Esophagus squamous epithelium (tissue), 4 donors: Measurements from ENCODE around the gene CAMK2D.

Experiments used
- POLR2A ChIP-seq, 4 donors: fragments of 450-650 bp; IDR thresholded peaks; one replicate each; pipeline ENCODE4 v1.6.1; 2017; ENCODE audit warnings: antibody characterized with exemption in 4 of 4, mild to moderate bottlenecking in 4 of 4, moderate library complexity in 3 of 4
- TF ChIP-seq, protein P1 (sequence below), 6 experiments: fragments of 450-650 bp in 4 of 6; fragments of 200-600 bp in 2 of 6; sonication (generic) in 2 of 6; IDR thresholded peaks; one replicate each; pipeline ENCODE4 v1.5.1; 2016 to 2019; ENCODE audit warnings: antibody characterized with exemption in 6 of 6, mild to moderate bottlenecking in 4 of 6, moderate library complexity in 4 of 6

DNA sequence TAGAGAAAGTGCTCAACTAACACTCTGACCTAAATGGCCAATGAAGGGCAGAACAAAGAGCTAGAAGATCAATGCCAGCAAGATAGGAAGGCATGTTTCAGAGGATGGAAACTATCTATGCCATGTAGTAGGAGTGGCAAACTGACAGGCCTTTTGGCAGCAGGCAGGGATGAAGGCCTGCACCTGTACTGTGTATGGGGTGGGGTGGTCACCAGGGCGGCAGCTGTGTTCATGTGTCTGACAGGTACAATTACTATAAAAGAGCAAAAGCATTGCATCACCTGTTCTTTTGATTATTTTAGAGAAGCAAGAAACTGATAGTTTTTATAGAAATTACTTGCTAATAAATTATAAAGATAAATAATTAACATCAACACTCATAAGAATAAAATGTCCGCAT is 239.1 kb downstream of the CAMK2D start:
- TF ChIP-seq, protein P1, sequence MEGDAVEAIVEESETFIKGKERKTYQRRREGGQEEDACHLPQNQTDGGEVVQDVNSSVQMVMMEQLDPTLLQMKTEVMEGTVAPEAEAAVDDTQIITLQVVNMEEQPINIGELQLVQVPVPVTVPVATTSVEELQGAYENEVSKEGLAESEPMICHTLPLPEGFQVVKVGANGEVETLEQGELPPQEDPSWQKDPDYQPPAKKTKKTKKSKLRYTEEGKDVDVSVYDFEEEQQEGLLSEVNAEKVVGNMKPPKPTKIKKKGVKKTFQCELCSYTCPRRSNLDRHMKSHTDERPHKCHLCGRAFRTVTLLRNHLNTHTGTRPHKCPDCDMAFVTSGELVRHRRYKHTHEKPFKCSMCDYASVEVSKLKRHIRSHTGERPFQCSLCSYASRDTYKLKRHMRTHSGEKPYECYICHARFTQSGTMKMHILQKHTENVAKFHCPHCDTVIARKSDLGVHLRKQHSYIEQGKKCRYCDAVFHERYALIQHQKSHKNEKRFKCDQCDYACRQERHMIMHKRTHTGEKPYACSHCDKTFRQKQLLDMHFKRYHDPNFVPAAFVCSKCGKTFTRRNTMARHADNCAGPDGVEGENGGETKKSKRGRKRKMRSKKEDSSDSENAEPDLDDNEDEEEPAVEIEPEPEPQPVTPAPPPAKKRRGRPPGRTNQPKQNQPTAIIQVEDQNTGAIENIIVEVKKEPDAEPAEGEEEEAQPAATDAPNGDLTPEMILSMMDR (IDR thresholded peaks at IDR 0.05), result no peak
- TF ChIP-seq POLR2A (IDR thresholded peaks at IDR 0.05), result no peak
